ENCODE data around the gene EEFSEC.

DNA sequence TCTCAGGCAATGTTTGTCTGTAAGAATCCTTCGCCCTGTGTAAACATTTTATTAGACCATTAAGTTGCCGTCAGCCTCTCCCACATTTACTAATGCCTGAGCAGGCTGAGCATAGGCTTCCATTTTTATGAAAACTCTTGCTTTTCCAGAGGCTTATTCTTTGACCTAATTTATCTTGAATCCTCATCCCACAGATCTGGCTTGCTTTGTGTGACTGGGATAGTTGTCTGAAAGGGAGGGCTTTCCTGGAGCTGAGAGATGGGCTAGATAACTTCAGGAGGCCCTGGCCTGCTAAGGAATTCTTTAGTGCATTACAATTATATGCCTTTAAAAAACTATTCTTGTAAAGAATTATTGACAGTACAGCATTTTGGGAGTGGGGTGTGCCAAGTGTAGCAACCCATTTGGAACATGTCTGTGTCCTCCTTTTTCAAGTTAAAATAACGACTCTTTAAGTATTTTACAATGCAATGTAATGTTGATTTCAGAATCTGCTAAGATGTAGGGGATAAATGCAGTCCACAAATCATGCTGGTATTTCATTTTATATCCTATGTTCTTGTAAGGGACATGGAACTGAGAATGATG, 52.4 kb downstream of the EEFSEC start:
- TF ChIP-seq, protein P1, sequence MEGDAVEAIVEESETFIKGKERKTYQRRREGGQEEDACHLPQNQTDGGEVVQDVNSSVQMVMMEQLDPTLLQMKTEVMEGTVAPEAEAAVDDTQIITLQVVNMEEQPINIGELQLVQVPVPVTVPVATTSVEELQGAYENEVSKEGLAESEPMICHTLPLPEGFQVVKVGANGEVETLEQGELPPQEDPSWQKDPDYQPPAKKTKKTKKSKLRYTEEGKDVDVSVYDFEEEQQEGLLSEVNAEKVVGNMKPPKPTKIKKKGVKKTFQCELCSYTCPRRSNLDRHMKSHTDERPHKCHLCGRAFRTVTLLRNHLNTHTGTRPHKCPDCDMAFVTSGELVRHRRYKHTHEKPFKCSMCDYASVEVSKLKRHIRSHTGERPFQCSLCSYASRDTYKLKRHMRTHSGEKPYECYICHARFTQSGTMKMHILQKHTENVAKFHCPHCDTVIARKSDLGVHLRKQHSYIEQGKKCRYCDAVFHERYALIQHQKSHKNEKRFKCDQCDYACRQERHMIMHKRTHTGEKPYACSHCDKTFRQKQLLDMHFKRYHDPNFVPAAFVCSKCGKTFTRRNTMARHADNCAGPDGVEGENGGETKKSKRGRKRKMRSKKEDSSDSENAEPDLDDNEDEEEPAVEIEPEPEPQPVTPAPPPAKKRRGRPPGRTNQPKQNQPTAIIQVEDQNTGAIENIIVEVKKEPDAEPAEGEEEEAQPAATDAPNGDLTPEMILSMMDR (conservative IDR thresholded peaks at IDR 0.05; ENCODE audit: low read depth in 2 of 2): no peak
- TF ChIP-seq POLR2AphosphoS5 (IDR thresholded peaks at IDR 0.05; ENCODE audit: low read depth): no peak
- no peak for TF ChIP-seq EZH2 (IDR thresholded peaks at IDR 0.05; ENCODE audit: low read depth, unreplicated experiment)
- TF ChIP-seq, protein P2, sequence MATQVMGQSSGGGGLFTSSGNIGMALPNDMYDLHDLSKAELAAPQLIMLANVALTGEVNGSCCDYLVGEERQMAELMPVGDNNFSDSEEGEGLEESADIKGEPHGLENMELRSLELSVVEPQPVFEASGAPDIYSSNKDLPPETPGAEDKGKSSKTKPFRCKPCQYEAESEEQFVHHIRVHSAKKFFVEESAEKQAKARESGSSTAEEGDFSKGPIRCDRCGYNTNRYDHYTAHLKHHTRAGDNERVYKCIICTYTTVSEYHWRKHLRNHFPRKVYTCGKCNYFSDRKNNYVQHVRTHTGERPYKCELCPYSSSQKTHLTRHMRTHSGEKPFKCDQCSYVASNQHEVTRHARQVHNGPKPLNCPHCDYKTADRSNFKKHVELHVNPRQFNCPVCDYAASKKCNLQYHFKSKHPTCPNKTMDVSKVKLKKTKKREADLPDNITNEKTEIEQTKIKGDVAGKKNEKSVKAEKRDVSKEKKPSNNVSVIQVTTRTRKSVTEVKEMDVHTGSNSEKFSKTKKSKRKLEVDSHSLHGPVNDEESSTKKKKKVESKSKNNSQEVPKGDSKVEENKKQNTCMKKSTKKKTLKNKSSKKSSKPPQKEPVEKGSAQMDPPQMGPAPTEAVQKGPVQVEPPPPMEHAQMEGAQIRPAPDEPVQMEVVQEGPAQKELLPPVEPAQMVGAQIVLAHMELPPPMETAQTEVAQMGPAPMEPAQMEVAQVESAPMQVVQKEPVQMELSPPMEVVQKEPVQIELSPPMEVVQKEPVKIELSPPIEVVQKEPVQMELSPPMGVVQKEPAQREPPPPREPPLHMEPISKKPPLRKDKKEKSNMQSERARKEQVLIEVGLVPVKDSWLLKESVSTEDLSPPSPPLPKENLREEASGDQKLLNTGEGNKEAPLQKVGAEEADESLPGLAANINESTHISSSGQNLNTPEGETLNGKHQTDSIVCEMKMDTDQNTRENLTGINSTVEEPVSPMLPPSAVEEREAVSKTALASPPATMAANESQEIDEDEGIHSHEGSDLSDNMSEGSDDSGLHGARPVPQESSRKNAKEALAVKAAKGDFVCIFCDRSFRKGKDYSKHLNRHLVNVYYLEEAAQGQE (IDR thresholded peaks at IDR 0.05; ENCODE audit: unreplicated experiment): no peak
- no peak for TF ChIP-seq JUNB (IDR thresholded peaks at IDR 0.05; ENCODE audit: unreplicated experiment)
- TF ChIP-seq ZNF331 (CRISPR knock-in tag; IDR thresholded peaks at IDR 0.05; ENCODE audit: low read depth): no peak
- TF ChIP-seq ZNF114 (CRISPR knock-in tag; IDR thresholded peaks at IDR 0.05): no peak
